ENCODE data around the gene PRDM16. TPM values are rescaled to one million over a fixed set of nuclear protein-coding genes. Genes with fewer than 3 reads are reported as not detected.
A peak's percentile ranks its signal among the peaks of the same experiment; 100 is the strongest.

The PRDM16 gene
- total RNA-seq, 2 donors from 2014 or later, result 0.25 TPM; not detected in 1

DNA sequence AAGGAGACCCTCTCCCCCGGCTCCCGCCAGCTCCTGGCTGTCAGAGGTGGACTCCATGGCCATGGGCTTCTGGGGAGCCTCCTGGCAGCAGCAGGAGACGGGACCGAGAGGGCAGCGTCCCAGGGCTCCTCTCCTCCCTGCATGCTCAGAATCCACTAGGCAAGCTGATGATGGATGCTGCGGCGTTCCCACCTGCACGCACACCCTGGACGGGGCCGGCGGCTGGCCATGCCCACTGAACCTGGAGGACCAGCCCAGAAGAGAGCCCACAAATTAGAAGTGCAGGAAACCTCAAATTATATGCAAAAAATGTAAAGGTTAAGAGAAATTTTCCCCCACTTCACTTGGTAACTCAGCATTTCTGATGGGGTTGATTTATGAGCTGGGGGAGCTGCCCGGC lies 308.2 kb downstream of the PRDM16 start:
- DNase-seq (ENCODE audit: low spot score in 2 of 2), result no peak
- Mint-ChIP-seq H3K27ac (no peak overlapping the region), H3K9me3 (no peaks in the 10 kb centered on the region), H3K36me3 (no peaks in the 10 kb centered on the region)
- ATAC-seq, result no peak

DNA sequence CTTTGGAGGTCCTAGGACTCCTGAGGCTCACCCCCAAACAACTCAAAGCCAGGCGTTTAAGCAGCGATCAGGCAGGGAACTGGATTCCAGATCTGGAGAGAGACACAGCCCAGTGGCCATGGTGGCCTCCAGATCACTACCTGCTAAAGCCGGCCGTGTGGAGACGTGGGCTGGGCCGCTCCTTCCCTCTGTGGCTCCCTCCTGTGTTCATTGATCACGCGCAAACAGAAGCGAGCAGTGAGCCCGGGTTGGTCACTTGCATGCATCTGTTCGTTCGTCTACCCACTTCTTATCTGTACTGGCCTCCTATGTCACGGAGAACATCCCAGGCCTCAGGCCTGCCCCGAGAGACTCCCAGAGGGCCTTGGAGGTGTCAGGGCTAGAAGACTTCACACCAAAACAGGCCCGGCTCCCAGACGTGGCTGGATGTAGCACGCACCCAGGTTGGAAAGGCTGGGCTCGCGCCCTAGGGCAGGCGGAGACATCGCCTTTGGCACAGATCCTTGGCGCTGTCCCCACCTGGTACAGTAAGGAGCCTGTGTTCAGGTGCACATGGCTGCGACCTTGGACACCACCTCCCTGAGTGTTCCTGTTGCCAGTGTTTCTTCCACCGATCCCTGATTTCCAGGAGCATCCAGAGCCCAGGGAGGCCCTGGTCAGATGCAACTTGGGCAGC lies 308.7 kb downstream of the PRDM16 start:
- Mint-ChIP-seq H3K9me3 (no peaks in the 10 kb centered on the region), H3K36me3 (no peaks in the 10 kb centered on the region), H3K27ac (no peak overlapping the region)
- no peak for ATAC-seq
- DNase-seq (ENCODE audit: low spot score in 2 of 2), result no peak

DNA sequence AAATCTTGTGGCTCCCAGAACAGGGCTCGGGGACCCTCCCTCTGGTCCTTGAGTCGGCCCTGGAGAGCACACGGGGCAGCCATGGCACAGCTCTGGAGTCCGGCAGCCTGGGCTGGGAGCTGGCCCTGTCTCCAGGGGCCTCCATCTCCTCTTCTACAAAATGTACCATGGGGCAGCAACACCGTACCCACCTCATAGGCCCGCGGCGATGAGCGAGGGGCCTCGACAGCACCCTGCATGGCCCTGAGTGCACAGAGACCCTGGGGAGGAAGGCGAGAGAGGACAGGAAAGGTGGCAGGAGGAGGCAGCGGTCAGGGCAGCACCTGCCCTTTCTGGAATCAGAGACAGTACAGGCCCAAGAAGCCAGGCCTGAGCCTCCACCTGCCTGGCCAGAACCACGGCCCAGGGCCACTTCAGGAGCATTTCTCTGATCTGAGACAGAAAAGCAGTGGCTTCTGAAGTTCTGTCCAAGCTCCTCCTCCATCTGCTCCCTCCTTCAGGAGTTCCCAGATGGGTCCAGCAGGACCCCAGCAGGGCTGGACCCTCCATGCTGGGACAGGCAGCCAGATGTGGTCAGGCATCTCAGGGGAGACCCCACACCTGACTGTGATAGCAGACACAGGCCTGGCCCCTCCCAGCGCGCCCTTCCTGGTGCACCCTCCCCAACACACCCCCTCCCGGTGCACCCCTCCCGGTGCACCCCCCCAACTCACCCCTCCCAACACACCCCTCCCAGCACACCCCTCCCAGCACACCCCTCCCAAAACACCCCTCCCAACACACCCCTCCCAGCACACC lies 309.6 kb downstream of the PRDM16 start:
- Mint-ChIP-seq H3K27ac (no peak overlapping the region), H3K36me3 (no peaks in the 10 kb centered on the region), H3K9me3 (no peaks in the 10 kb centered on the region)
- no peak for ATAC-seq
- DNase-seq (ENCODE audit: low spot score in 2 of 2), result no peak

DNA sequence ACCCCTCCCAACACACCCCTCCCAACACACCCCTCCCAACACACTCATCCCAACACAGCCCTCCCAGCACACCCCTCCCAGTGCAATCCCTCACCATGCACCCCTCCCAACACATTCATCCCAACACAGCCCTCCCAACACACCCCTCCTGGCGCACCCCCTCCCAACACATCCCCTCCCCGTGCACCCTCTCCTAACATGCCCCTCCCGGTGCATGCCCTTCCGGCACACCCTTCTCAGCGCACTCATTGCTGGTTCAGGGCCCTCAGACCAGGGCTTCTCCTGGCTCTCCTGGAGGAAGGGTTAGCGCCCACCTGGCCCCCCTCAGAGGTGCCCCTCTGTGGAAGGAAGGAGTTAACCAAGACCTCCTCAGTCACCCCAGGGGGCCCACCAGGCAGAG lies 310.9 kb downstream of the PRDM16 start:
- H3K9me3 Mint-ChIP-seq, result no peaks in the 10 kb centered on the region
- DNase-seq (ENCODE audit: low spot score in 2 of 2) (no peak), ATAC-seq (no peak)
- no peak overlapping the region for H3K27ac Mint-ChIP-seq
- H3K36me3 Mint-ChIP-seq, result no peaks in the 10 kb centered on the region

DNA sequence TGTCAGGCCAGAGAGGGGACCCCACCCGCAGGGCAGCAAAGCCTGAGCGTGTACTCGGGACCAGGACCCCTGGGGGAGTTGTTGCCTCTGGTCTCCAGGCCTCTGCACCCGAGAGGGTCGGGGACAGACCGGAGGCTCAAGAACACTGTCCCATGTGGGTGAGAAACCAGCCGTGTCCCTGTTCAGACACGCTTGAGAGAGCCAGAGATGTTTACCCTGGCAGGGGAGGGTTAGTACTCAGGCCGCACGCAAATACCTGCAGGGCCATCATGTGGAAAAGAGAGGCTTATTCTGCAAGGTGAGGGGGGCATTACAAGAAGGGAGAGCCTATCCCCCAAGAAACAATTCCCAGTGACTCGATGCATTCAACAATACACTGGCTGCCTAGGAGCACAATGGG lies 311.5 kb downstream of the PRDM16 start:
- no peak for ATAC-seq
- no peaks in the 10 kb centered on the region for H3K36me3 Mint-ChIP-seq
- no peak for DNase-seq (ENCODE audit: low spot score in 2 of 2)
- no peak overlapping the region for H3K27ac Mint-ChIP-seq
- no peaks in the 10 kb centered on the region for H3K9me3 Mint-ChIP-seq

DNA sequence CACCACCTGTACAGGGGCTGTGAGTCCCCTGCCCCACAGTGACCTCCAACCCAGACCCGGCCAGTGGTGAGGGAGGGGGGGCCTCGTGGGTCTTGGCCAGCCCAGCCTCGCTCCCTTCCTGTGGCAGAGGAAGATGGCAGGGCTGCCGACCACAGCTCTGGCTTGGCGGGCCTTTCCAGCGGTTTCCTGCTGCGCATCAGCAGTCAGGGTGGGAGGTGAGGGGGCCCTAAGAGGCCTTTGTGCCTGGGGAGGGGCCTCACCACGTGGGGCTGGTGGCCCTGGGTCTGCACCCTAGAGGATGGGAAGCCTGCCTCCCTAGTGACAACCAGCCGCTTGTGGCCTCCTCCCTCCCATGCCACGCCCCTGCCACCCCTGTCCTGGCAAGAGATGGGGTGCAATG lies 312.9 kb downstream of the PRDM16 start:
- Mint-ChIP-seq H3K36me3 (no peaks in the 10 kb centered on the region), H3K9me3 (no peaks in the 10 kb centered on the region), H3K27ac (no peak overlapping the region)
- no peak for DNase-seq (ENCODE audit: low spot score in 2 of 2)
- ATAC-seq, result no peak

DNA sequence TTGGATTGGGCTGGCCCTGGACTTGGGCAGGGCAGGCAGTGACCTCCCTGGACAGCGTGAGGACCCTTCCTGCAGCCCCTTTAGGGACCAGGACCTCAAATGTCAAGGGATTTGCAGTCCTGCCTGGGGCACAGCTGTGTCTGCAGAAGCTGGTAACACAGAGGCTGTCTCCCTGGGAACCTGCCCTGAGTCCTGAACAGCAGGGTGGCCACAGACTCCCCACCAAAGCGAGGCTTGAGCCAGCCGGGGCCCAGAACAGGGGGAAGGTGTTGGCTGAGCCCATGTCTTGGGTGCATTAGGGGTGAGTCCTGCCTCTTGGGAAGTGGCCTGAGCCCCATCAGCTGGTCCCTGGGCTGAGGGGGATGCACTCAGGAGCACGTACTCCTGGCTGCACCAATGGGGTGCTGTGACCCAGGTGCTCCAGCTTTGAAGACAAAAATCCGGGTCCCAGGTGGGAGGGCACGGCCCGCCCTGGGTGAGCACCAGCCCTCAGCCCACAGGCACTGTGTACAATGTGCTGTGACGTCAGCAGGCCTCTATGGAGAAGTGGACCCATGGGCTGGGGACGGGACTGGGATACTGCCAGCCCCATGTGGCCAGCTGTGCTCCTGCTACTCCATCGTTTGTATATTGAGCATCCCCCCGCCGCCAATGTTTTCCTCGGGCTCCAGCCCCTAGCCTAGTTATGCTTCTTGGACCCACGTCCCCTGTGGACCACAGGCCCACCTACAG lies 313.5 kb downstream of the PRDM16 start:
- DNase-seq (ENCODE audit: low spot score in 2 of 2) (no peak), ATAC-seq (no peak)
- H3K27ac Mint-ChIP-seq, result no peak overlapping the region
- H3K36me3 Mint-ChIP-seq, result no peaks in the 10 kb centered on the region
- no peaks in the 10 kb centered on the region for H3K9me3 Mint-ChIP-seq

DNA sequence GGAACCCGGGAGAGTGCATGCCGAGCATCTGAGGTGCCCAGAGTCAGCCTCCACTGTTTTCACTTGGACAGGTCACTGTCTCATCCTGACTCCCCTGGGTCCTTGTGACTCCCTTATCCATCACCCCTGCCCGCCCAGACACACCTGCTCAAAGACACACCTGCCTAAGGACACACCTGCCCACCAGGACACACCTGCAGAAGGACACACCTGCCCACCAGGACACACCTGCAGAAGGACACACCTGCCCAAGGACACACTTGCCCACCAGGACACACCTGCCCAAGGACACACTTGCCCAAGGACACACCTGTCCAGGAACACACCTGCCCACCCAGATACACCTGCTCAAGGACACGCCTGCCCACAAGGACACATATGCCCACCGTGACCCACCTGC lies 314.7 kb downstream of the PRDM16 start:
- DNase-seq (ENCODE audit: low spot score in 2 of 2) (no peak), ATAC-seq (no peak)
- Mint-ChIP-seq H3K36me3 (no peaks in the 10 kb centered on the region), H3K27ac (no peak overlapping the region), H3K9me3 (no peaks in the 10 kb centered on the region)

DNA sequence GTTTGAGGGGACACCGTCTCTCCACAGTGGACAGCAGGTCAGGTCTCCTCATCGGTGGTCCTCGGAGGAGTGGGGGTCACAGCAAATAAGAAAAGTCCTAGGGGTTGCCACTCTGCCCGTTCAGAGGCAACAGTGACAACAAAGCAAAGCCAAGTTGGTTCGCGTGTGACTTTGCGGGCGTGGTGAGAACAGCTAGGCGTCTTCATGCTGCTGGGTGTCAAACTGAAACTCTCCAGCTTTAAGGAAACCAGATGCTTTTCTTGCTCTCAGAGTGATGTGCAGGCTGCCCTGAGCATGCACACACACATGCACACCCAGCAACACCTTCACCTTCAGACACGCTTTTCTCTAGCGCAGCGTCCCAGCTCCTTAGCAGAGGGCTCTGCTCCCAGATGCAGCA lies 315.4 kb downstream of the PRDM16 start:
- no peaks in the 10 kb centered on the region for H3K36me3 Mint-ChIP-seq
- DNase-seq (ENCODE audit: low spot score in 2 of 2), result no peak
- no peak for ATAC-seq
- H3K9me3 Mint-ChIP-seq, result no peaks in the 10 kb centered on the region
- no peak overlapping the region for H3K27ac Mint-ChIP-seq

DNA sequence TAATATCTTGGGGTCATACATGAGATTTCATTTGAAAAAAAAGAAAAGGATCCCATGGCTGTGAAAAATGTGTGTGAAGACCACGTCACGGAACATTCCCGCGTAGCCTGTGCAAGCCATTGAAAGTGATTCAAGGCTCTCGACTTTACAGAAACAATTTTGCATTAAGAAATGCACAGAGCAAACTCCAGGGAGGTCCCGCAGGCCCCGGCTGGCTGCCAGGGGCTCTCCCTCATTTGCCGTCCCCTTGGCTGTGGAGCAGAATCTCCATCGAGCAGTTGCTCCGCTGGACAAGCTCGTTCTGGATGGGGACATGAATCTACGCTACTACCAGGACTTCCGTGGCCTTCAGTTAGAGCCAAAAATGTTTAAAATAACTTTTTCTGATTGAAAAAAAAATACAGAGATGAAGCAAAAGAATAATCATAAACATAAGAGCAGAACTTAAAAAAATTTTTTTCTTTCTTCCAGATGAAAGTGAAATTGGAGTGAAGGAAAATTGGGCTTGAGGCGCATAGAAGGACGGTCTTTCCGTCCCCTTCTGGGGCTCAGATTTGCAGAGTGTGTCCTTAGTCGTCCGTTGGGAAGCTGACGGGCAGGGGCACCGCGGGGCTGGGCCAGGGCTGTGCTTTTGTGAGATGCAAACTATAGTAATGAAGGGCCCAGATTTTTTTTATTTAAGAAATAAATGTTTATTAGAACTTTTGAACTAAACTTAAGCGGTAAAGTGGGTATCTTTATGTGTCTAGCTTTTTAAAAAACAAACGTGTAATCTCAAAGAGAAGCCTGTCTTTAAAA lies 317.4 kb downstream of the PRDM16 start:
- H3K27ac Mint-ChIP-seq, result peak overlapping the region in 1 of 2 donors; percentile 22
- ATAC-seq (no peak), DNase-seq (ENCODE audit: low spot score in 2 of 2) (no peak)
- no peaks in the 10 kb centered on the region for H3K9me3 Mint-ChIP-seq
- no peaks in the 10 kb centered on the region for H3K36me3 Mint-ChIP-seq

DNA sequence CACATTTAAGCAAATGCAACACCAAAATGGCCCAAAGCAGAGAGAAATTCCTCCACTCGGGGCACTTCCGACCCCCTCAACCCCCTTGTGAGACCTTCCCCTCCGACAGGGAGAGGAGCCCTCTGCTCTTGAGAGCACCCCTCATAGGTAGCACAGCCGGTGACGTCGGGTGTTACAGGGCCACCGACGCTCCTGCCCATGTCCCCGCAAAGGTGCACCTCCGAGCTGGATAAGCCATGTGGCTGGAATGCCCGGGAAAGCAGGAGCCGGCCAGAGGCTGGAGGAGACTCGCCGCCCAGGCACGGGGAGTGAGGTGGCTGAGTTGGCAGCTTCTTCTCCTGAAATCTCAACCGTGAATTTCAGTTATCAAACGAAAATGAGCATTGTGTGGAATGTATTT lies 318.4 kb downstream of the PRDM16 start:
- no peaks in the 10 kb centered on the region for H3K36me3 Mint-ChIP-seq
- no peak for DNase-seq (ENCODE audit: low spot score in 2 of 2)
- no peak for ATAC-seq
- no peaks in the 10 kb centered on the region for H3K9me3 Mint-ChIP-seq
- H3K27ac Mint-ChIP-seq, result no peak overlapping the region

DNA sequence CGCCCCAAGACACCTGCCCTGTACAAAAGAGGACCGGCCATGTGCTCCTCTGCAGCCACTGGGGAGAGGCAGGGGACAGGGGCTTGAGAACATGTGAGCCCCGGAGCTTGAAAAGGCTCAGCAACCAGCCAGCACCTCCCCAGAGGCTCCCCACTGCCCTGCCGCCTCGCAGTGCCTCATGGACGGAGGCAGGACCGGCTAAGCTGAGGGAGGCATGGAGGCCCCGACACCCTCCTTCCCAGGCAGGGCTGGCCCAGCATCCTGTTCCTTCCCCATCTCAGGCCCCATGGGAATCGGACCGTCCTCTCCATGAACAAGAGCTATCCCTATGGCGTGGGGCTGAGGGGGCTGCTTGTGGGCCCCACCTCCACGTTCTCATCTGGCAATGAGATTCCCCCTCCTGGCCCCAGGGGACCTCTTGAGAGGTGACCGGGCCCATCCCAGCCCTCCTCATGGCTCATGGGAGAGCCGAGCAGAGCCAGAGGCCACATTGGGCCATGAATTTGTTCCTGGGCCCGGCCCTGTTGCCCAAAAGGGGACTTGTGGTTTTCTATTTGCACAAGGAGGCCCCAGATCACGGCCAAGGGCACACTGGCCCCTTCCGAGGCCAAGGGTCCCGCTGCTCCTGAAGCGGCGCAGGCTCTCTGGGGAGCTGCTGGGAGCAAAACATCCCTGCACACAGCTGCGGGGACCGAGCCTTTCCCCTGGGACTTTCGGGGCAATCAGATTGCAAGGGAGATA lies 320.3 kb downstream of the PRDM16 start:
- H3K36me3 Mint-ChIP-seq, result no peaks in the 10 kb centered on the region
- H3K9me3 Mint-ChIP-seq, result no peaks in the 10 kb centered on the region
- no peak overlapping the region for H3K27ac Mint-ChIP-seq
- DNase-seq (ENCODE audit: low spot score in 2 of 2) (no peak), ATAC-seq (no peak)

DNA sequence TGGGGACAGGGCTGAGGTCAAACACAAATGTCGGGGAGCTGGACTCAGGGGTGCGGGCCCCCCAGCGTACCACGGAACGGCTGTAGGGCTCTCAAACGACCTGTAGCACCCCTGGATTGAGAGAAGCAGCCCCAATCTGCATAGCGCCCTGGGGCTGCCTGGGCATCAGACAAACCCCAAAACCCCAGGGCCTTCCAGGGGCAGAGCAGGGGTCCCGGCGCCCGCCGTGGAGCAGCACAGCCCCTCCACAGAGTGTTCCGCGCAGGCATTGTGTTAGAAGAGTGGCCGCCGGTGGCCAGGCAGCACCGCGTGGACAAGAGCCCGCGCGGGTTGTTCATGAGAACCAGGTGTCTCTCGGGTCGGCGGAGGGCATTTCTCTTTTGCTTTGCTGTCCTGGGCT lies 321.3 kb downstream of the PRDM16 start:
- no peak overlapping the region for H3K27ac Mint-ChIP-seq
- ATAC-seq (no peak), DNase-seq (ENCODE audit: low spot score in 2 of 2) (no peak)

DNA sequence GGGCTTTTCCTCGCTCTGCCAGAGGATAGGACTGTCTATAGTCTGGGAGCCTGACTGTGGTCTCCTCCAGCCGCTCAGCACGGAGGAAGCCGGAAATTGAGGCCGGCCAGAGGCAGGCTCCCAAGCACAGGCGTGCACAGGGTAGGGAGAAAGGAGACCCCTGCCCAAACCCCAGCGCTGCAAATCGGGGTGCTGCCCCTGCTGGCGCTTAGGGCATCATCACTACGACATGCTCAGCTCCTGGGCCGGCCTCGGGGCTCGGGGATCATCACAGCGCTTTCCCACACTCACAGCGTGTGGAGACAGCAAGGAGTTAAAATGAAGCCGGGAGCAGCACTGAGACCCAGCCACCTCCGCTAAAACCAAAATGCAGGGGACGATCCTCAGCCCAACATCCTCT lies 322.7 kb downstream of the PRDM16 start:
- Mint-ChIP-seq H3K36me3 (no peaks in the 10 kb centered on the region), H3K9me3 (no peaks in the 10 kb centered on the region), H3K27ac (no peak overlapping the region)
- no peak for ATAC-seq
- DNase-seq (ENCODE audit: low spot score in 2 of 2), result no peak

More for the DNA sequence above, 321.3 kb downstream of the PRDM16 start:
- Mint-ChIP-seq H3K9me3 (no peaks in the 10 kb centered on the region), H3K36me3 (no peaks in the 10 kb centered on the region)

DNA sequence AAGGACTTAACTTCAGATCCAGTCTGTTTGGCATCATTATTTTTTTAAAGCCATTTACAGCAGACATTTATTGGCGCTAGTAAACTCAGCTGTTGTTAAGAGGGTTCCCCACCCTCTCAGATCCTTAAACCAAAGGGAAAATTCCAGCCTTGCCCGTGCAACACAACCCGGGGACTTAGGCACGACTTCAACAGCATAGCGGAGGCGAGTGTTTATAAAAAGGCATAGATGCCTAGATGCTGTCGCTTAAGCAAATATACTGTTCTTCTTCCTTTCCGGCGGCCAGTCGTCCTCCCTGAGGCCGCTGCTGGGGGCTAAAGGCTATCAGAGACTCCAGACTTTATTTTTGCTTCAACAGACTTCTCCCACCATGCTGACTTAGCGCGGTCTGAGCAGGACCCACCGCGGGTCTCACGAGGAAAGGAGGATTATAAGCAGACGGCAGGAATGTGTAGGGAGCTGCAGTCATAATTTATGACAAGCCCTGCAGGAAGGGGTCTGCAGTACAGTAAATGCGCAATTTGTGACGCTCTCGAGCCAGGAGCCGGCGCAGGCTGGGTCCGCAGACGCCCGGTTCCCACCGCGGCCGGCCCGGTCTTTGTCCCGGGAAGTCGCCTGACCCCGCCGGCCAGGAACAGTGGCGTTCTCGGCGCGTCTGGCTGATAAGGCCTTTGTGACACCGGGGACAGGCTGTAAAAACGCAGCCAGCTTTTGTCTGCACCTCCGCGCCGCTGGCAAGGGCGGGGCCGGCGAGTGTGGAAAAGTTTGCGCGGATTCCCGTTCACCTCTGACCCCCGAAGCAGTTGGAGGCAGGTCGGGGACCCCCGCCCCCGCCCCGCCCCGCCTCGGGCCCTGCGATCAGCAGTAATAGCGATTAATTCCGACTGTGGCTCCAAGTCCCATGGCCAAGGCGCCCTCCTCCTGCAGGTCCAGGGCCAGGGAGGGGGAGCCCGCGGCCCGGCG lies 324.3 kb downstream of the PRDM16 start:
- DNase-seq (ENCODE audit: low spot score in 2 of 2), result no peak
- Mint-ChIP-seq H3K36me3 (no peaks in the 10 kb centered on the region), H3K27ac (no peak overlapping the region), H3K9me3 (no peaks in the 10 kb centered on the region)
- no peak for ATAC-seq

Measured in activated naive CD4-positive, alpha-beta T cell treated with anti-CD3 and anti-CD28 coated beads, Interleukin-2, amount 50 U/mL, for 72 hours (primary cell).